Muscle layer of duodenum (tissue), 2 donors: ENCODE data around the gene SMG9.

Experiments
- H3K27ac ChIP-seq: one replicate; pipeline ENCODE4 v1.7.0; 2013; ENCODE audit warnings: mild to moderate bottlenecking, low read length
- H3K27me3 ChIP-seq: one replicate; pipeline ENCODE4 v1.7.0; 2013; ENCODE audit warnings: low read depth, mild to moderate bottlenecking, control low read depth, low read length
- H3K36me3 ChIP-seq, 2 donors: one replicate each; pipeline ENCODE4 v1.7.0; 2013; ENCODE audit warnings: low read length in 2 of 2, control low read depth in 1 of 2, mild to moderate bottlenecking in 1 of 2; ENCODE audit not compliant: insufficient read depth in 2 of 2, control insufficient read depth in 1 of 2
- H3K4me1 ChIP-seq, 2 donors: one replicate each; pipeline ENCODE4 v1.7.0; 2013; ENCODE audit warnings: low read length in 2 of 2, mild to moderate bottlenecking in 2 of 2, control low read depth in 1 of 2, moderate library complexity in 1 of 2; ENCODE audit not compliant: insufficient read depth in 2 of 2, control insufficient read depth in 1 of 2
- H3K4me3 ChIP-seq, 2 donors: one replicate each; pipeline ENCODE4 v1.7.0; 2013; ENCODE audit warnings: low read length in 2 of 2, low read depth in 1 of 2, mild to moderate bottlenecking in 1 of 2
- H3K9me3 ChIP-seq, 2 donors: one replicate each; pipeline ENCODE4 v1.7.0; 2013; ENCODE audit warnings: low read length in 2 of 2, control low read depth in 1 of 2, mild to moderate bottlenecking in 1 of 2; ENCODE audit not compliant: control insufficient read depth in 1 of 2
- donor health status: healthy.

Gene SMG9, protein sequence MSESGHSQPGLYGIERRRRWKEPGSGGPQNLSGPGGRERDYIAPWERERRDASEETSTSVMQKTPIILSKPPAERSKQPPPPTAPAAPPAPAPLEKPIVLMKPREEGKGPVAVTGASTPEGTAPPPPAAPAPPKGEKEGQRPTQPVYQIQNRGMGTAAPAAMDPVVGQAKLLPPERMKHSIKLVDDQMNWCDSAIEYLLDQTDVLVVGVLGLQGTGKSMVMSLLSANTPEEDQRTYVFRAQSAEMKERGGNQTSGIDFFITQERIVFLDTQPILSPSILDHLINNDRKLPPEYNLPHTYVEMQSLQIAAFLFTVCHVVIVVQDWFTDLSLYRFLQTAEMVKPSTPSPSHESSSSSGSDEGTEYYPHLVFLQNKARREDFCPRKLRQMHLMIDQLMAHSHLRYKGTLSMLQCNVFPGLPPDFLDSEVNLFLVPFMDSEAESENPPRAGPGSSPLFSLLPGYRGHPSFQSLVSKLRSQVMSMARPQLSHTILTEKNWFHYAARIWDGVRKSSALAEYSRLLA

GRCh38 chr19:43754503-43755255, at the start of gene SMG9:
TSS of gene SMG9 (minus strand) at chr19:43754962. CDS start at chr19:43750741, 4,221 bp downstream.
- Histone ChIP-seq H3K4me1 (peaks cover 0 to 23% of the 10 kb centered on the region in 2 donors), H3K9me3 (no peaks in the 10 kb centered on the region), H3K27ac (peak within 1 kb of the TSS; percentile 96), H3K27me3 (no peaks in the 10 kb centered on the region), H3K4me3 (peak within 1 kb of the TSS; percentile 82 to 85), H3K36me3 (peaks cover 4 to 20% of the 10 kb centered on the region in 2 donors)

DNA sequence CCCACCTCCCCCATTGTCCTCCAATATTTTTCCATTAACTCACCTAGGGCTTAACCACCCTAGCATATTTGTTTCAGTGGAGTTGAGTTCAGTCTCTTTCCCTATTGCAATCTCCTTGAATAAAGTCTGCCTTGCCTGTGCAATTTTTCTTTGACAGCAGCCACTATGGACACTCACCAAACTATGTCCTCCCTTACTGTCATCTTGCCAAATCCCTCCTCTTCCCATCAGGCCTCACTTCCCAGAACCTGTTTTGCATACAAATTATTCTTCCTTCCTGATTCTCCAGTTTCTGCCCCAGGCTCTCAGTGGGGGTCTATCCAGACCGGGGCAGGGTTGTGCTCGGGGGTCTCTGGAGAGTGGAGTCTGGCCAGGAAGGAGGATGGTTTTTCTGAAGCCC, 49.7 kb upstream of the SMG9 start:
- Histone ChIP-seq H3K27me3 (no peaks in the 10 kb centered on the region), H3K4me1 (peaks cover 0 to 9% of the 10 kb centered on the region in 2 donors), H3K4me3 (no peak overlapping the region), H3K36me3 (no peaks in the 10 kb centered on the region), H3K9me3 (no peaks in the 10 kb centered on the region), H3K27ac (no peak overlapping the region)

GRCh38 chr19:43802216-43802951, 47.6 kb upstream of the SMG9 start, which contains the start of gene LYPD5:
TSS of gene LYPD5 (minus strand) at chr19:43802447. CDS start at chr19:43802380, 67 bp downstream.
- no peaks in the 10 kb centered on the region for H3K9me3 ChIP-seq
- no peaks in the 10 kb centered on the region for H3K27me3 ChIP-seq
- H3K27ac ChIP-seq = no peak within 1 kb of the TSS
- H3K36me3 ChIP-seq = no peaks in the 10 kb centered on the region
- H3K4me1 ChIP-seq = peaks cover 0 to 8% of the 10 kb centered on the region in 2 donors
- no peak within 1 kb of the TSS for H3K4me3 ChIP-seq

DNA sequence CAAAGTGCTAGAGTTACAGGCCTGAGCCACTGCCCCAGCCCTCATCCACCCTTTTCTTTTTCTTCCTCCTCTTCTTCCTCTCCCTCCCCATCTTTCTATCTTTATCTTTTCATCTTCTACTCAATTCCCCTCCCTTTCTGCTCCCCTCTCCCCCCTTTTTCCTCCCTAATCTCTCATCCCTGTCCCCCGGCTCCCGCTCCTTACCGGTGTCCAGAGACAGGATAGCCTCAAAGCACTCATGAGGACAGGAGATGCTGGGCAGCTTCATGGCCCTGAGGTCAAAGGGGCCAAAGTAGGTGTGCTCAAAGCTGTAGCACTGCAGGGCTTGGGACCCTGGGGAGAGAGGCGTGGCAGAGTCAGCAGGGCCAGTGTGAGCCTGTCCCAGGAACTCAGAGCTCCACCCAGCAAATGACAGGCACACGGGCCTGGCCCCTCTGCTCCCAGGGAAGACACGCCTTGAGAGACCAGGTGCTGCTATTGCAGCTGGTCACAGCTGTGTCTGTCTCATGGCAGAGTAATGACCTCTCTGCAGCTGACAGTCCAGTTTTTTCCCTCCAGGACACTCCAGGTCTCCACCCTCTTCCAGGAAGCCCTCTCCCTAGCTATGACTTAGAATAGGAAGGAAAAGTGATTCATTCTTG, 44.9 kb upstream of the SMG9 start:
- Histone ChIP-seq H3K27me3 (no peaks in the 10 kb centered on the region), H3K4me3 (peak overlapping the region in 1 of 2 donors; percentile 76), H3K27ac (no peak overlapping the region), H3K4me1 (peaks cover 0 to 8% of the 10 kb centered on the region in 2 donors), H3K9me3 (peaks cover 0 to 7% of the 10 kb centered on the region in 2 donors), H3K36me3 (no peaks in the 10 kb centered on the region)

DNA sequence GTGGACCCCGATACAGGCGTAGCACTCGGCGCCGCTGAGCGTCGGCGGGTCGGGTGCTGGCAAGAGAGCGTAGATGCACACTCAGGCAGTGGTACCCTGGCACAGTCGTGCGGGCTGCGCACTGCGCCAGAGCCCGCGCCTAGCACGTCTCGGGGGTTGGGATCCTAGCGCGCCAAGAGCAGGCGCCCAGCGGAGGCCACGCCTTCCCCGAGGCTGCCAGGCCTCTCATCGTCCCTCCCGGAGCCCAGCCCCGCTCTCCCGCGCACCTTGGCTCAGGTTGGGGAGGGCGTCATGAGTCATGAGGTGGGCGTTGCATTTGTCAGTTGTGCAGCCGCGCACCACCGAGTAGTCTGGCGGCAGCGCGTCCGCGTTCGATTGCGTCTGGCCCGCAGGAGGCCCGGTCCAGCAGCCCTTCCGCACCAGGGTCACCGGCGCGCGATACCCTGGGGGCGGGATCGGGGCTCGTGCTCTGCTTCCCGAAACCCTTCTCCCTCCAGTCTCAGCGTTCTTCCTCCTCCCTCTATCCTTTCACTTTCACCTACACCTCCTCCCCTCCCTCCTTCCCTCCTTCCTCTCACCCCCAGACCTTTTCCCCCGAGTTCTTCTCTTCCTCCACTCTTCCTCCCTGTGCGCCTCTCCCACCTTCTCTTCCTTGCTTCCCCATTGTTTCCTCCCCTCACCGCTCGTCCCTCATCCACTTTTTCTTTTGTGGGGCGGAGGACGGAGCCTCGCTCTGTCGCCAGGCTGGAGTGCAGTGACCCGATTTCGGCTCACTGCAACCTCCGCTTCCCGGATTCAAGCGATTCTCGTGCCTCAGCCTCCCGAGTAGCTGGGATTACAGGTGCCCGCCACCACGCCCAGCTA, 44.0 kb upstream of the SMG9 start:
- Histone ChIP-seq H3K27me3 (no peaks in the 10 kb centered on the region), H3K4me1 (peaks cover 0 to 8% of the 10 kb centered on the region in 2 donors), H3K36me3 (no peaks in the 10 kb centered on the region), H3K9me3 (peaks cover 0 to 7% of the 10 kb centered on the region in 2 donors), H3K27ac (no peak overlapping the region), H3K4me3 (peak overlapping the region; percentile 59 to 76)

- Histone ChIP-seq H3K4me3 (peak overlapping the region; percentile 59 to 76), H3K9me3 (peaks cover 0 to 7% of the 10 kb centered on the region in 2 donors), H3K27me3 (no peaks in the 10 kb centered on the region), H3K36me3 (no peaks in the 10 kb centered on the region), H3K27ac (no peak overlapping the region), H3K4me1 (peaks cover 0 to 8% of the 10 kb centered on the region in 2 donors)
Measured at GRCh38 chr19:43798026-43798545, 43.3 kb upstream of the SMG9 start.

- no peaks in the 10 kb centered on the region for H3K27me3 ChIP-seq
- H3K4me1 ChIP-seq = peaks cover 0 to 8% of the 10 kb centered on the region in 2 donors
- no peaks in the 10 kb centered on the region for H3K36me3 ChIP-seq
- no peak overlapping the region for H3K4me3 ChIP-seq
- peaks cover 0 to 7% of the 10 kb centered on the region in 2 donors for H3K9me3 ChIP-seq
- H3K27ac ChIP-seq = no peak overlapping the region
Measured at GRCh38 chr19:43797556-43797955, 42.8 kb upstream of the SMG9 start.

GRCh38 chr19:43797118-43797517, 42.4 kb upstream of the SMG9 start:
- H3K27ac ChIP-seq = no peak overlapping the region
- no peak overlapping the region for H3K4me3 ChIP-seq
- H3K27me3 ChIP-seq = no peaks in the 10 kb centered on the region
- peaks cover 0 to 7% of the 10 kb centered on the region in 2 donors for H3K9me3 ChIP-seq
- H3K4me1 ChIP-seq = peaks cover 0 to 8% of the 10 kb centered on the region in 2 donors
- no peaks in the 10 kb centered on the region for H3K36me3 ChIP-seq

GRCh38 chr19:43790587-43790986, 35.8 kb upstream of the SMG9 start:
- Histone ChIP-seq H3K4me1 (no peaks in the 10 kb centered on the region), H3K27ac (no peak overlapping the region), H3K4me3 (no peak overlapping the region), H3K27me3 (no peaks in the 10 kb centered on the region), H3K36me3 (no peaks in the 10 kb centered on the region), H3K9me3 (peaks cover 0 to under 1% of the 10 kb centered on the region in 2 donors)

DNA sequence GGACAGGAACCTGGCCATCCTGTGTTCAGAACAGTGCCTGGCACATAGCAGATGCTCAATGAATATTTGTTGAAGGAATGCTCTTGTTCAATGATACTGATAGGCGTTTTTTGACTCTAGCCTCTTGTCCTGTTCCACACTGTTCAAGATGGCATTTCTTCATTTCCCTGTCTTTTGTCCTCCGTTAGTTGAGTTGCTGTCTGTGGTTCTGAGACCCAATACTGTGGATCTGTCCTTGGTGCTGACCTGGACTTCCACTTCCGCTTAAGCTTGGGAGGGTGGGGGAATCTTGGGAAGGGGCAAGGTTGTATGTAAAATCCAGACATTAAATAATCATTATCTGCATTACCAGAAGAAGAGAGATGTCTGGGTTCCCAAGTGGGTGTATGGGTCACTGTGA, 34.3 kb upstream of the SMG9 start:
- Histone ChIP-seq H3K27me3 (no peaks in the 10 kb centered on the region), H3K36me3 (no peaks in the 10 kb centered on the region), H3K4me3 (no peak overlapping the region), H3K4me1 (peaks cover 4 to 9% of the 10 kb centered on the region in 2 donors), H3K9me3 (no peaks in the 10 kb centered on the region), H3K27ac (no peak overlapping the region)
